Neural crest cell (in vitro differentiated cells): ENCODE measurements around the gene GABPB1. TPM values are rescaled to one million over a fixed set of nuclear protein-coding genes. Genes with fewer than 3 reads are reported as not detected.

ENCODE experiments used
- DNase-seq: peaks from one replicate; pipeline ENCODE4 v3.0.0; 2021; ENCODE audit warnings: low read depth, mixed read lengths, low spot score
- H3K27ac Mint-ChIP-seq: one replicate; pipeline ENCODE4 v1.8.0; 2021; ENCODE audit warnings: mild to moderate bottlenecking, mixed read lengths; ENCODE audit not compliant: unreplicated experiment
- H3K27me3 Mint-ChIP-seq: 2 replicates; pipeline ENCODE4 v1.8.0; 2021; ENCODE audit warnings: low read depth, mild to moderate bottlenecking, mixed read lengths
- H3K36me3 Mint-ChIP-seq: 2 replicates; pipeline ENCODE4 v1.8.0; 2021; ENCODE audit warnings: low read depth, mild to moderate bottlenecking, mixed read lengths
- H3K4me1 Mint-ChIP-seq: 2 replicates; pipeline ENCODE4 v1.8.0; 2021; ENCODE audit warnings: mixed read lengths
- H3K4me3 Mint-ChIP-seq: one replicate; pipeline ENCODE4 v1.8.0; 2021; ENCODE audit warnings: mild to moderate bottlenecking, mixed read lengths
- H3K9me3 Mint-ChIP-seq: 2 replicates; pipeline ENCODE4 v1.8.0; 2021; ENCODE audit warnings: mixed read lengths
- CTCF ChIP-seq: fragments of 200-600 bp; sonication (generic); conservative IDR thresholded peaks from 2 replicates; pipeline ENCODE4 v1.5.0; 2021; ENCODE audit warnings: antibody characterized with exemption, mild to moderate bottlenecking
- total RNA-seq: library from RNA; stranded (reverse); gene quantifications from 2 replicates; pipeline ENCODE4 v1.2.1, GENCODE V29; 2021

Gene GABPB1
- total RNA-seq, 1 donor from 2014 or later: 37.8 TPM

DNA sequence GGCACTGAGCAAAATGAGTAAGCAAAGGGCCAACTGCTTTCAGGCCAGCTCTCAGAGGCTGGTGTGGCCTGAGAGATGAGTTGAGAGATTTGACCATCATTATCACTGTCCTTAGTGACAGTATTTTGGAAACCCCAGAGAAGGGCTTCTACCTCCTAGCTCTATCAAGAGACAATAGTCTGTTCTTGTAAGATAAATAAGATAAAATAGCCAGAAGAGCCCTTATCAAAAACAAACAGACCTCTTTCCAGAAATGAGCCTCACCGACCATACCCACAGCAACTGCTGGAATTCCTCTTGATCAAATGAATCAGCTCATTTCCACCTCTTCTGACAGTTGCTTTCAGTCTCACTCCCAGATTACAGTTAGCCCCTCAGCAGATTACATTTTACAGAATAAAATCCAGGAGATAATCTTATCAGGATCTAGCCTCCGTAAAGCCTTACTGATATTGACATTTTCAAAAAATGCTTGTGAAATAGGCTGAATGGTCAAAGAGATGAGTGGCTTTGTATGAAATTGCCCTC lies 94.0 kb downstream of the GABPB1 start:
- no peak for DNase-seq
- H3K27ac Mint-ChIP-seq: no peak overlapping the region
- H3K4me1 Mint-ChIP-seq: peaks cover 15% of the 10 kb centered on the region
- no peak overlapping the region for H3K4me3 Mint-ChIP-seq
- H3K36me3 Mint-ChIP-seq: no peaks in the 10 kb centered on the region
- no peak for TF ChIP-seq CTCF
- no peaks in the 10 kb centered on the region for H3K27me3 Mint-ChIP-seq
- no peaks in the 10 kb centered on the region for H3K9me3 Mint-ChIP-seq

GRCh38 chr15:50259276-50259675 lies 95.7 kb downstream of the GABPB1 start:
- no peaks in the 10 kb centered on the region for H3K4me1 Mint-ChIP-seq
- H3K9me3 Mint-ChIP-seq: no peaks in the 10 kb centered on the region
- H3K4me3 Mint-ChIP-seq: no peak overlapping the region
- H3K27ac Mint-ChIP-seq: no peak overlapping the region
- H3K27me3 Mint-ChIP-seq: no peaks in the 10 kb centered on the region
- TF ChIP-seq CTCF: no peak
- no peaks in the 10 kb centered on the region for H3K36me3 Mint-ChIP-seq
- no peak for DNase-seq

GRCh38 chr15:50257924-50258323 lies 97.1 kb downstream of the GABPB1 start:
- no peak for DNase-seq
- Mint-ChIP-seq H3K27me3 (no peaks in the 10 kb centered on the region), H3K36me3 (no peaks in the 10 kb centered on the region), H3K4me3 (no peak overlapping the region), H3K9me3 (no peaks in the 10 kb centered on the region), H3K4me1 (no peaks in the 10 kb centered on the region), H3K27ac (no peak overlapping the region)
- TF ChIP-seq CTCF: no peak

GRCh38 chr15:50257332-50257731 lies 97.7 kb downstream of the GABPB1 start:
- no peaks in the 10 kb centered on the region for H3K36me3 Mint-ChIP-seq
- H3K4me1 Mint-ChIP-seq: no peaks in the 10 kb centered on the region
- DNase-seq: no peak
- no peaks in the 10 kb centered on the region for H3K27me3 Mint-ChIP-seq
- TF ChIP-seq CTCF: no peak
- peak overlapping the region; percentile 14 for H3K27ac Mint-ChIP-seq
- H3K9me3 Mint-ChIP-seq: no peaks in the 10 kb centered on the region
- H3K4me3 Mint-ChIP-seq: no peak overlapping the region

DNA sequence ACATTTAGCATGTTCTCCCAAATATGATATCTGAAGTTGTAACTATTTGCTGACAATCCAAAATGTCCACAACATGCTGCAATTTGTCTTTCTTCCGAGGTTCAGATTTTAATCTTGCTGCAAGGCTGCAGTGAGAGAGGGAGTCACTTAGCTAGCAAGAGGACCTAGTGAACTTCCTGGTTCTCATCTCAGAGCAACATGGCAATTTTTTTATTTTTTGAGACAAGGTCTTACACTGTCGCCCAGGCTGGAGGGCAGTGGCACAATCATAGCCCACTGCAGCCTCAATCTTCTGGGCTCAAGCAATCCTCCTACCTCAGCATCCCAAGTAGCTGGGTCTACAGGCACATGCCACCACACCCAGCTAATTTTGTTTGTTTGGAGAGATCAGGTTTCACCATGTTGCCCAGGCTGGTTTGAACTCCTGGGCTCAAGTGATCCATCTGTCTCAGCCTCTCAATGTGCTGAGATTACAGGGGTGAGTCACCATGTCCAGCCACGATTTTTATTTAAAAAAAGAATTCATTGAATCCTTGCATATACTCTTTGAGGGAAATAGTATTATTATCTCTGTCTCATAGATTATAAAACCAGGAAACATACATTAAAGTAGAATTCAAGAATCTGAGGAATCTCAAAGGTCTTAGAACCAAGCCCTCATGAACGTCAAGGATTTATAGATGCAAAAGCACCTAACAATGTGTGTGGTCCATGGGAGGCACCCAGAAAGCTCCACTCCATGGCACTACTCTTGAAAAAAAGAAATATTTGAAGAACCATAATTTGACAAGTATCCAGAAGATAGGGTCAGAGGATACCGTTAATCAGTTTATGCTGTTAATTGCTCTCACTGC lies 98.6 kb downstream of the GABPB1 start:
- H3K4me3 Mint-ChIP-seq: no peak overlapping the region
- H3K9me3 Mint-ChIP-seq: peaks cover 2% of the 10 kb centered on the region
- no peaks in the 10 kb centered on the region for H3K4me1 Mint-ChIP-seq
- no peaks in the 10 kb centered on the region for H3K36me3 Mint-ChIP-seq
- H3K27ac Mint-ChIP-seq: peak overlapping the region; percentile 52
- no peak for TF ChIP-seq CTCF
- DNase-seq: no peak
- no peaks in the 10 kb centered on the region for H3K27me3 Mint-ChIP-seq
